ENCODE results near the gene PLOD3. TPM values are rescaled to one million over a fixed set of nuclear protein-coding genes. Genes with fewer than 3 reads are reported as not detected.
"Not testable (repeated sequence)": the region's sequence is repeated elsewhere in the genome, so short reads cannot be mapped to it uniquely, and the experiment has no call there.

The PLOD3 gene
- total RNA-seq, 2 donors from 2014 or later, result 23.9 to 56.0 TPM

- 88 to 89% methylated on average over 18 to 19 of the region's 19 CpGs for WGBS, 2 donors
- peaks cover 0 to 10% of the 10 kb centered on the region in 2 donors for H3K27me3 ChIP-seq
- intact Hi-C loops (cut with DNase I), result no loop called here
- H3K9me3 ChIP-seq, result no peaks in the 10 kb centered on the region
- H3K36me3 ChIP-seq (replicated peaks in 1 of 2; ENCODE audit: insufficient read depth in 1 of 2, low read depth in 2 of 2), result peaks cover 8 to 9% of the 10 kb centered on the region in 2 donors
- H3K27ac ChIP-seq, result no peak overlapping the region
- H3K4me1 ChIP-seq, result peaks cover 7% of the 10 kb centered on the region
- DNase-seq, result no peak
- no peak overlapping the region for H3K4me3 ChIP-seq
- TF ChIP-seq POLR2A (IDR thresholded peaks at IDR 0.05), result no peak
- TF ChIP-seq, protein P1, sequence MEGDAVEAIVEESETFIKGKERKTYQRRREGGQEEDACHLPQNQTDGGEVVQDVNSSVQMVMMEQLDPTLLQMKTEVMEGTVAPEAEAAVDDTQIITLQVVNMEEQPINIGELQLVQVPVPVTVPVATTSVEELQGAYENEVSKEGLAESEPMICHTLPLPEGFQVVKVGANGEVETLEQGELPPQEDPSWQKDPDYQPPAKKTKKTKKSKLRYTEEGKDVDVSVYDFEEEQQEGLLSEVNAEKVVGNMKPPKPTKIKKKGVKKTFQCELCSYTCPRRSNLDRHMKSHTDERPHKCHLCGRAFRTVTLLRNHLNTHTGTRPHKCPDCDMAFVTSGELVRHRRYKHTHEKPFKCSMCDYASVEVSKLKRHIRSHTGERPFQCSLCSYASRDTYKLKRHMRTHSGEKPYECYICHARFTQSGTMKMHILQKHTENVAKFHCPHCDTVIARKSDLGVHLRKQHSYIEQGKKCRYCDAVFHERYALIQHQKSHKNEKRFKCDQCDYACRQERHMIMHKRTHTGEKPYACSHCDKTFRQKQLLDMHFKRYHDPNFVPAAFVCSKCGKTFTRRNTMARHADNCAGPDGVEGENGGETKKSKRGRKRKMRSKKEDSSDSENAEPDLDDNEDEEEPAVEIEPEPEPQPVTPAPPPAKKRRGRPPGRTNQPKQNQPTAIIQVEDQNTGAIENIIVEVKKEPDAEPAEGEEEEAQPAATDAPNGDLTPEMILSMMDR (IDR thresholded peaks at IDR 0.05), result no peak
- no peak for ATAC-seq
Observed at GRCh38 chr7:101206665-101207042, 10.7 kb downstream of the PLOD3 start.

- DNase-seq (no peak), ATAC-seq (no peak)
- Histone ChIP-seq H3K36me3 (replicated peaks in 1 of 2; ENCODE audit: insufficient read depth in 1 of 2, low read depth in 2 of 2) (peaks cover 2 to 5% of the 10 kb centered on the region in 2 donors), H3K27ac (no peak overlapping the region), H3K27me3 (peaks cover 0 to 14% of the 10 kb centered on the region in 2 donors), H3K4me3 (no peak overlapping the region), H3K4me1 (peaks cover 10% of the 10 kb centered on the region), H3K9me3 (no peaks in the 10 kb centered on the region)
- no peak for TF ChIP-seq POLR2A (IDR thresholded peaks at IDR 0.05)
- TF ChIP-seq, protein P1 (IDR thresholded peaks at IDR 0.05), result no peak
- WGBS, 2 donors, result 83 to 88% methylated on average over 27 to 32 of the region's 32 CpGs
- intact Hi-C loops (cut with DNase I), result no loop called here
Observed at GRCh38 chr7:101205901-101206664, 11.3 kb downstream of the PLOD3 start.

DNA sequence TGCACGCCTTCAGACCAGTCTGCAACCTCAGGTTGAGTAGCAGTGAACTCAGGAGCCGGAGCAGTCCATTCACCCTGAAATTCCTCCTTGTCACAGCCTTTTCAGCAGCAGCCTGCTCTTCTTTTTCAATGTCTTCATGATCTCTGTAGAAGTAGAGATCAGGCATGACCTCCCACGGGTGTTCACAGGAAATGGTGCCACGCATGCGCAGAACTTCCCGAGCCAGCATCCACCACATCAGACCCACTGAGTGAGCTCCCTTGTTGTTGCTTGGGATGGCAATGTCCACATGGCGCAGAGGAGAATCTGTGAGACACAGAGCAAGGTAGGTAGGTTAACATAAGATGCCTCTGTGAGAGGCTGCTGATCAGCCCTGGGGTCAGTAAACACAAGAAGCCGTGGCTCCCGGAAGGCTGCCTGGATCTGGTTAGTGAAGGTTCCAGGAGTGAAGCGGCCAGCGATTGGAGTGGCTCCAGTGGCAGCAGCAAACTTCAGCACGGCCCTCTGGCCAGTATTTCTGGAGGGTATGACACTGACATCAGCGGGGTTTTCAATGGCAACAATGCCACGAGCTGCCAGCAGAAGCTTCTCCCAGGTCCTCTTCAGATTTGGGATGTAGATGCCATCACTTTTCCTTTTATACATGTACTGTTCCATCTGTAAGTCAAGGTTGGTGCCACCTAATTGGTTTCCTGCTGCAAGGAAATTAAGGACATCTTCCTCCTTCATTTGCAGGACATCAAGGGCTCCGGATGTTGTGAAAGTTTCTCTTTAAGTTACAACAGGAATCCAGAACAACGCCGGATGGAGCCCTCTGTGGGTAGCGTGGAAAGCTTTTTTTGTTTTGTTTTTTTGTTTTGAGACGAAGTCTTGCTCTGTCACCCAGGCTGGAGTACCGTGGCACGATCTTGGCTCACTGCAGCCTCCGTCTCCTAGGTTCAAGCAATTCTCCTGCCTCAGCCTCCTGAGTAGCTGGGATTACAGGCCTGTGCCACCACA lies 13.3 kb downstream of the PLOD3 start:
- DNase-seq; ATAC-seq; H3K4me1 ChIP-seq; H3K36me3 ChIP-seq (replicated peaks in 1 of 2; ENCODE audit: insufficient read depth in 1 of 2, low read depth in 2 of 2); H3K27ac ChIP-seq; H3K9me3 ChIP-seq; intact Hi-C loops (cut with DNase I); H3K4me3 ChIP-seq: not testable (repeated sequence)
- peaks cover 0 to 16% of the 10 kb centered on the region in 2 donors for H3K27me3 ChIP-seq
- 58% methylated on average over 17 to 22 of the region's 22 CpGs for whole genome bisulfite sequencing, 2 donors

- Histone ChIP-seq H3K27me3 (peaks cover 0 to 16% of the 10 kb centered on the region in 2 donors), H3K4me1 (peaks cover 10% of the 10 kb centered on the region), H3K36me3 (replicated peaks in 1 of 2; ENCODE audit: insufficient read depth in 1 of 2, low read depth in 2 of 2) (no peaks in the 10 kb centered on the region), H3K27ac (no peak overlapping the region), H3K9me3 (no peaks in the 10 kb centered on the region), H3K4me3 (no peak overlapping the region)
- 83 to 97% methylated on average over 3 to 5 of the region's 5 CpGs for WGBS, 2 donors
- ATAC-seq (no peak), DNase-seq (no peak)
- TF ChIP-seq, protein P1 (IDR thresholded peaks at IDR 0.05), result no peak
- TF ChIP-seq POLR2A (IDR thresholded peaks at IDR 0.05), result no peak
- intact Hi-C loops (cut with DNase I), result no loop called here
Observed at GRCh38 chr7:101202603-101202918, 14.8 kb downstream of the PLOD3 start.
